A549 (cell line): Measurements from ENCODE around the gene SYP. TPM values are rescaled to one million over a fixed set of nuclear protein-coding genes. Genes with fewer than 3 reads are reported as not detected.

Experiments
- ATAC-seq, 2 experiments: fragments of 200-7000 bp in 1 of 2; fragments of >200 bp in 1 of 2; cut with Nextera tagmentation in 1 of 2; cut with Tn5 transposase in 1 of 2; 3 replicates each; pipeline versions ENCODE4 v1.8.0 to v1.9.1; 2018 to 2020; ENCODE audit warnings: mild to moderate bottlenecking in 1 of 2, moderate library complexity in 1 of 2
- CTCF ChIA-PET: fragments of 300-600 bp; sonication (Branson Sonifier 250); formaldehyde crosslinking; extraction: SDS; loops from one replicate; lab custom pipeline; 2021; ENCODE audit warnings: antibody characterized with exemption, inconsistent platforms; lab: Yijun Ruan, JAX
- POLR2A ChIA-PET: fragments of 350-600 bp; formaldehyde crosslinking; extraction: SDS; loops from one replicate; lab custom pipeline; 2021; ENCODE audit warnings: antibody characterized with exemption, inconsistent platforms; lab: Yijun Ruan, JAX
- DNase-seq, 2 experiments: peaks; one replicate each; pipeline versions ENCODE4 v3.0.0 to v3.0.0-alpha.2; 2011 to 2016; ENCODE audit warnings: low read depth in 1 of 2, low spot score in 1 of 2
- FAIRE-seq: peaks from 2 replicates; lab custom pipeline; 2011; peaks lifted over from hg19 to GRCh38; lab: Jason Lieb, UNC
- H3K27ac ChIP-seq, 2 experiments: fragments of >200 bp; sonication (Bioruptor Twin); formaldehyde crosslinking; 3 replicates each; pipeline ENCODE4 v1.5.1; 2016 to 2017
- H3K4me1 ChIP-seq: fragments of >200 bp; sonication (Bioruptor Twin); formaldehyde crosslinking; 3 replicates; pipeline ENCODE4 v1.6.1; 2016
- H3K4me2 ChIP-seq: fragments of >200 bp; sonication (Bioruptor Twin); formaldehyde crosslinking; 3 replicates; pipeline ENCODE4 v1.6.1; 2016
- H3K4me3 ChIP-seq: fragments of >200 bp; sonication (Bioruptor Twin); formaldehyde crosslinking; 3 replicates; pipeline ENCODE4 v1.5.1; 2016
- H3K9me3 ChIP-seq: fragments of >200 bp; sonication (Bioruptor Twin); formaldehyde crosslinking; 3 replicates; pipeline ENCODE4 v1.6.1; 2016
- BHLHE40 ChIP-seq: IDR thresholded peaks from 2 replicates; pipeline ENCODE4 v1.6.1; 2012; ENCODE audit warnings: low read depth, low read length, inconsistent platforms
- CBX2 ChIP-seq: fragments of 200-600 bp; sonication (generic); IDR thresholded peaks from 2 replicates; pipeline ENCODE4 v1.6.1; 2016; ENCODE audit warnings: low read depth, mild to moderate bottlenecking, borderline replicate concordance
- CBX8 ChIP-seq: fragments of 200-600 bp; sonication (generic); IDR thresholded peaks from 2 replicates; pipeline ENCODE4 v1.6.1; 2016
- CHD2 ChIP-seq: fragments of 150-350 bp; IDR thresholded peaks from 2 replicates; pipeline ENCODE4 v1.6.1; 2014; ENCODE audit warnings: low read length; ENCODE audit not compliant: partially characterized antibody
- EHMT2 ChIP-seq: fragments of 200-600 bp; sonication (generic); IDR thresholded peaks from 2 replicates; pipeline ENCODE4 v1.6.1; 2016; ENCODE audit warnings: antibody characterized with exemption, low read depth, mild to moderate bottlenecking, moderate library complexity
- EP300 ChIP-seq, 2 experiments: fragments of >200 bp; sonication (Bioruptor Twin); formaldehyde crosslinking; IDR thresholded peaks; 2 replicates in 1 of 2; 3 replicates in 1 of 2; pipeline ENCODE4 v1.6.1; 2016 to 2017
- FOSL2 ChIP-seq, 2 experiments: fragments of 450-650 bp in 1 of 2; fragments of >200 bp in 1 of 2; sonication (Bioruptor Twin) in 1 of 2; formaldehyde crosslinking; IDR thresholded peaks; 2 replicates each; pipeline versions ENCODE4 v1.5.0 to v1.6.1; 2016 to 2020; ENCODE audit warnings: mild to moderate bottlenecking in 1 of 2, moderate library complexity in 1 of 2
- FOXS1 ChIP-seq: fragments of 250-450 bp; sonication (Bioruptor Pico); IDR thresholded peaks from 2 replicates; pipeline ENCODE4 v1.5.0; 2020; ENCODE audit warnings: mild to moderate bottlenecking, moderate library complexity
- GATA3 ChIP-seq: IDR thresholded peaks from 2 replicates; pipeline ENCODE4 v1.6.1; 2012; ENCODE audit warnings: borderline replicate concordance
- HES2 ChIP-seq: fragments of >200 bp; sonication (Bioruptor Twin); formaldehyde crosslinking; IDR thresholded peaks from 2 replicates; pipeline ENCODE4 v1.6.1; 2016
- HOXA7 ChIP-seq: fragments of 250-450 bp; sonication (Bioruptor Pico); IDR thresholded peaks from 2 replicates; pipeline ENCODE4 v1.5.0; 2020; ENCODE audit warnings: mild to moderate bottlenecking, moderate library complexity
- HOXB13 ChIP-seq: fragments of 250-450 bp; sonication (Bioruptor Pico); IDR thresholded peaks from 2 replicates; pipeline ENCODE4 v1.5.0; 2020; ENCODE audit warnings: low read depth, mild to moderate bottlenecking, moderate library complexity
- JUNB ChIP-seq: fragments of >200 bp; sonication (Bioruptor Twin); formaldehyde crosslinking; IDR thresholded peaks from 2 replicates; pipeline ENCODE4 v1.6.1; 2016
- KDM1A ChIP-seq: fragments of 200-600 bp; sonication (generic); IDR thresholded peaks from 2 replicates; pipeline ENCODE4 v1.6.1; 2016; ENCODE audit warnings: low read depth, mild to moderate bottlenecking
- MAFK ChIP-seq: fragments of 450-650 bp; IDR thresholded peaks from 2 replicates; pipeline ENCODE4 v1.6.1; 2014; ENCODE audit not compliant: partially characterized antibody
- MAX ChIP-seq: IDR thresholded peaks from 2 replicates; pipeline ENCODE4 v1.6.1; 2012
- MAZ ChIP-seq: fragments of 150-350 bp; IDR thresholded peaks from 2 replicates; pipeline ENCODE4 v1.6.1; 2014; ENCODE audit warnings: antibody characterized with exemption, low read depth, low read length, borderline replicate concordance
- NFE2L2 ChIP-seq: fragments of 150-350 bp; conservative IDR thresholded peaks from 2 replicates; pipeline ENCODE4 v1.6.1; 2014; ENCODE audit warnings: low read length
- NPAS2 ChIP-seq: fragments of 250-450 bp; sonication (Bioruptor Pico); IDR thresholded peaks from 2 replicates; pipeline ENCODE4 v1.8.0; 2022; ENCODE audit warnings: mild to moderate bottlenecking, moderate library complexity, borderline replicate concordance
- NR3C1 ChIP-seq: fragments of >200 bp; sonication (Bioruptor Twin); formaldehyde crosslinking; IDR thresholded peaks from 3 replicates; pipeline ENCODE4 v1.6.1; 2017
- RARB ChIP-seq: fragments of 250-450 bp; sonication (Bioruptor Pico); IDR thresholded peaks from 2 replicates; pipeline ENCODE4 v1.8.0; 2021; ENCODE audit warnings: mild to moderate bottlenecking, moderate library complexity
- RFX5 ChIP-seq: fragments of 450-650 bp; IDR thresholded peaks from 2 replicates; pipeline ENCODE4 v1.7.1; 2014; ENCODE audit warnings: antibody characterized with exemption, mild to moderate bottlenecking, moderate library complexity
- RNF2 ChIP-seq: fragments of 200-600 bp; sonication (generic); IDR thresholded peaks from 2 replicates; pipeline ENCODE4 v1.6.1; 2016; ENCODE audit warnings: low read depth, mild to moderate bottlenecking, antibody characterized with exemption, moderate library complexity, borderline replicate concordance
- SMC3 ChIP-seq: fragments of >200 bp; sonication (Bioruptor Twin); formaldehyde crosslinking; IDR thresholded peaks from 3 replicates; pipeline ENCODE4 v1.6.1; 2018; ENCODE audit warnings: inconsistent platforms
- SREBF2 ChIP-seq: fragments of 450-650 bp; IDR thresholded peaks from 2 replicates; pipeline ENCODE4 v1.6.1; 2014; ENCODE audit warnings: mild to moderate bottlenecking, moderate library complexity
- TP53 ChIP-seq: fragments of 250-450 bp; sonication (Bioruptor Pico); IDR thresholded peaks from 2 replicates; pipeline ENCODE4 v1.5.0; 2021; ENCODE audit warnings: mild to moderate bottlenecking, moderate library complexity
- USF2 ChIP-seq: fragments of 450-650 bp; IDR thresholded peaks from 2 replicates; pipeline ENCODE4 v1.6.1; 2014; ENCODE audit warnings: antibody characterized with exemption
- ZC3H11A ChIP-seq: fragments of 450-650 bp; IDR thresholded peaks from 2 replicates; pipeline ENCODE4 v1.6.1; 2014; ENCODE audit warnings: antibody characterized with exemption, mild to moderate bottlenecking
- ZFP36 ChIP-seq: fragments of 450-650 bp; IDR thresholded peaks from 2 replicates; pipeline ENCODE4 v1.6.1; 2014; ENCODE audit warnings: borderline replicate concordance; ENCODE audit not compliant: partially characterized antibody
- WGBS: methylation state at CpG from one replicate; pipeline ENCODE4 v1.1.6; 2017; ENCODE audit errors: missing lambda C conversion rate; 5-methylcytosine and 5-hydroxymethylcytosine counted together
- polyA plus RNA-seq, 4 experiments: library from polyadenylated mRNA; depleted of rRNA in 3 of 4; stranded (reverse); fragments of >200 nt; fragmentation: RNase III in 1 of 4; extraction: RNeasy Plus Mini Kit Qiagen cat#74134 plus additional on column Dnase treatment in 1 of 4; gene quantifications; 2 replicates in 3 of 4; 3 replicates in 1 of 4; pipeline ENCODE4 v1.2.3, GENCODE V29; 2011 to 2017
- TF ChIP-seq, protein P1 (sequence below): fragments of 150-350 bp; IDR thresholded peaks from 2 replicates; pipeline ENCODE4 v1.6.1; 2014; ENCODE audit warnings: low read depth, mild to moderate bottlenecking, low read length
- TF ChIP-seq, protein P2 (sequence below): fragments of >200 bp; sonication (Bioruptor Twin); formaldehyde crosslinking; IDR thresholded peaks from 3 replicates; pipeline ENCODE4 v1.6.1; 2016

SYP gene
- polyA plus RNA-seq, 2 of the 4 experiments (the other 2 are of a cell fraction): 1.3 to 3.8 TPM

- CTCF ChIA-PET: interaction anchor here (2.4 kb wide), 1 partner anchor 50 kb away, joined by 8 read pairs; no protein-coding TSS in a partner anchor
- no peak overlapping the region for H3K4me3 ChIP-seq
- no peak overlapping the region for H3K4me2 ChIP-seq
- TF ChIP-seq MAZ: no peak
- TF ChIP-seq NPAS2: no peak
- no peak for TF ChIP-seq MAX
- TF ChIP-seq RNF2: no peak
- TF ChIP-seq HES2: no peak
- no peak for TF ChIP-seq HOXA7 (CRISPR knock-in tag)
- no peak for TF ChIP-seq ZFP36
- TF ChIP-seq CHD2: no peak
- TF ChIP-seq FOXS1: no peak
- TF ChIP-seq CBX8: no peak
- TF ChIP-seq EP300 (IDR thresholded peaks at IDR 0.05): no peak
- no peak for TF ChIP-seq BHLHE40
- TF ChIP-seq JUNB: no peak
- TF ChIP-seq, protein P1, sequence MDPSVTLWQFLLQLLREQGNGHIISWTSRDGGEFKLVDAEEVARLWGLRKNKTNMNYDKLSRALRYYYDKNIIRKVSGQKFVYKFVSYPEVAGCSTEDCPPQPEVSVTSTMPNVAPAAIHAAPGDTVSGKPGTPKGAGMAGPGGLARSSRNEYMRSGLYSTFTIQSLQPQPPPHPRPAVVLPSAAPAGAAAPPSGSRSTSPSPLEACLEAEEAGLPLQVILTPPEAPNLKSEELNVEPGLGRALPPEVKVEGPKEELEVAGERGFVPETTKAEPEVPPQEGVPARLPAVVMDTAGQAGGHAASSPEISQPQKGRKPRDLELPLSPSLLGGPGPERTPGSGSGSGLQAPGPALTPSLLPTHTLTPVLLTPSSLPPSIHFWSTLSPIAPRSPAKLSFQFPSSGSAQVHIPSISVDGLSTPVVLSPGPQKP: no peak
- no peak for TF ChIP-seq KDM1A
- no peak for TF ChIP-seq EHMT2
- TF ChIP-seq ZC3H11A: no peak
- TF ChIP-seq USF2: no peak
- no peak for TF ChIP-seq GATA3
- TF ChIP-seq HOXB13 (CRISPR knock-in tag): no peak
- no peak for ATAC-seq
- peak overlapping the region in 1 of 2 experiments; percentile 73; a peak in 3 of 6 replicates for H3K27ac ChIP-seq
- no peak for DNase-seq
- H3K9me3 ChIP-seq: no peaks in the 10 kb centered on the region
- POLR2A ChIA-PET: no interaction called here
- WGBS: 92% methylated on average over 10 of the region's 12 CpGs
- peaks cover 9% of the 10 kb centered on the region for H3K4me1 ChIP-seq
- no peak for FAIRE-seq
Measured at GRCh38 chrX:49243166-49243565, 43.2 kb upstream of the SYP start.

DNA sequence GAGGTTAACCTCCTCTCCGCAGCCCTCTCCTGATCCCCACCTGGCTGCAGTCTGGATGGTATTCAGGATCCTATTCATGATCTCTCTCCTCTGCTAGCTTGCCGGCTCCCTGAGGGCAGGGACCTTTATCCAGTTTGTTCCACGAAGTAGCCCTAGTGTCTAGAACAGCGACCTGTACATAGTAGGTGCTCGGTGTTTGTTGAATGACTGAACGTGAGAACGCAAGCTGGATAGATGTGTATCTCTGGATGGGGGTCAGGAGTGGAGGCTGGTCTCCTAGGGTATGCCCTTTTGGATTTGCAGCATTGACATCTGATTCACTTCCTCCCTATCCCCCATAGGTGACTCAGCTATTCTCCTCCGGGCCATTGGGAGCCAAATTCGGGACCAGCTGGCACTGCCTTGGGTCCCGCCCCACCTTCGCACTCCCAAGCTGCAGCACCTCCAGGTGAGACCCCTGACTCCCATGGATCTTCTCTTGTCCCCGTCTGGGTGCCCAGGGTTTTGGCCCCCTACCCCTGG is 42.6 kb upstream of the SYP start:
- POLR2A ChIA-PET: no interaction called here
- H3K4me2 ChIP-seq: no peak overlapping the region
- DNase-seq: peak in 1 of 2 experiments; percentile 7
- H3K4me1 ChIP-seq: peaks cover 9% of the 10 kb centered on the region
- peak in 1 of 2 experiments; percentile 62; a peak in 3 of 6 replicates for ATAC-seq
- H3K9me3 ChIP-seq: no peaks in the 10 kb centered on the region
- CTCF ChIA-PET: interaction anchor here (2.4 kb wide), 1 partner anchor 50 kb away, joined by 8 read pairs; no protein-coding TSS in a partner anchor
- WGBS: 77% methylated on average over 11 of the region's 12 CpGs
- H3K4me3 ChIP-seq: no peak overlapping the region
- H3K27ac ChIP-seq: peak overlapping the region in 1 of 2 experiments; percentile 73; a peak in 3 of 6 replicates
- FAIRE-seq: no peak
- TF ChIP-seq TP53 (CRISPR knock-in tag) (no peak), SREBF2 (no peak), ZFP36 (no peak), CBX2 (no peak), MAX (no peak), NR3C1 (no peak), RARB (CRISPR knock-in tag) (no peak), RFX5 (no peak), CBX8 (no peak), ZC3H11A (no peak), FOSL2 (IDR thresholded peaks at IDR 0.05) (no peak), FOSL2 (CRISPR knock-in tag; IDR thresholded peaks at IDR 0.05) (no peak), HES2 (no peak), NFE2L2 (no peak), MAFK (no peak), SMC3 (no peak), JUNB (no peak)
- TF ChIP-seq, protein P1: no peak
- TF ChIP-seq, protein P2, sequence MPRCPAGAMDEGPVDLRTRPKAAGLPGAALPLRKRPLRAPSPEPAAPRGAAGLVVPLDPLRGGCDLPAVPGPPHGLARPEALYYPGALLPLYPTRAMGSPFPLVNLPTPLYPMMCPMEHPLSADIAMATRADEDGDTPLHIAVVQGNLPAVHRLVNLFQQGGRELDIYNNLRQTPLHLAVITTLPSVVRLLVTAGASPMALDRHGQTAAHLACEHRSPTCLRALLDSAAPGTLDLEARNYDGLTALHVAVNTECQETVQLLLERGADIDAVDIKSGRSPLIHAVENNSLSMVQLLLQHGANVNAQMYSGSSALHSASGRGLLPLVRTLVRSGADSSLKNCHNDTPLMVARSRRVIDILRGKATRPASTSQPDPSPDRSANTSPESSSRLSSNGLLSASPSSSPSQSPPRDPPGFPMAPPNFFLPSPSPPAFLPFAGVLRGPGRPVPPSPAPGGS: no peak
